DLD1 (cell line): ENCODE data around the gene CUEDC1.
"Not testable (repeated sequence)": the region's sequence is repeated elsewhere in the genome, so short reads cannot be mapped to it uniquely, and the experiment has no call there.

Experiments
- in situ Hi-C: cut with HindIII; loops from 2 replicates; pipeline ENCODE4 v1.10.0; 2017; ENCODE audit warnings: low sequenced_read_pairs

The CUEDC1 gene

GRCh38 chr17:57962279-57963148, 7.3 kb upstream of the CUEDC1 start:
- in situ Hi-C loops, result no loop called here

DNA sequence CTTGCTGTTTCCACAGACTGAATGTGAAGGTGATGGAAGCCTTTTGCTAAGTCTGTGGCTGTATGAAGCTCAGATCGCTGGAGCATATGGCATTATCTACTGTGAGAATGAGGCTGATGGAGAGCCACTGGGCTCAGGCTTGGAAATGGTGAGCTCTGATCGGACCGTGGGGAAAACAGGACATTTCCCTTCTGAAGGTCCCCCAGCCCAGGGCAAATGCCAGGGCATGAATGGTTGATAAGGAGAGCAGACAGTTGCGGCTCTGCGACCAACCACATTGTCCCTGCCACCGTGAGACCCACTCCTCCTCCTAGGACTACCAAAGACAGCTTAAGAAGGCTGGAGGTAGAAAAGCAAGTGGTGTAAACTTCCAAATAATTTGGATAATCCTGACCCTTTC, 4.7 kb upstream of the CUEDC1 start:
- in situ Hi-C loops, result no loop called here

DNA sequence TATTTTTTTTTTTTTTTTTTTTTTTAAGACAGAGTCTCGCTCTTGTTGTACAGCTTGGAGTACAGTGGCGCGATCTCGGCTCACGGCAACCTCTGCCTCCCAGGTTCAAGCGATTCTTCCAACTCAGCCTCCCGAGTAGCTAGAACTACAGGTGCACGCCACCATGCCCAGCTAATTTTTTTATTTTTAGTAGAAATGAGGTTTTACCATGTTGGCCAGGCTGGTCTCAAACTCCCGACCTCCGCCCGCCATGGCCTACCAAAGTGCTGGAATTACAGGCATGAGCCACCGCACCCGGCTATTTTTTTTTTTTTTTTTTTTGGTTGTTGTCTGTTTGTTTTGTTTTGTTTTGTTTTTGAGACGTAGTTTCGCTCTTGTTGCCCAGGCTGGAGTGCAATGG, 3.2 kb upstream of the CUEDC1 start:
- in situ Hi-C loops, result not testable (repeated sequence)

DNA sequence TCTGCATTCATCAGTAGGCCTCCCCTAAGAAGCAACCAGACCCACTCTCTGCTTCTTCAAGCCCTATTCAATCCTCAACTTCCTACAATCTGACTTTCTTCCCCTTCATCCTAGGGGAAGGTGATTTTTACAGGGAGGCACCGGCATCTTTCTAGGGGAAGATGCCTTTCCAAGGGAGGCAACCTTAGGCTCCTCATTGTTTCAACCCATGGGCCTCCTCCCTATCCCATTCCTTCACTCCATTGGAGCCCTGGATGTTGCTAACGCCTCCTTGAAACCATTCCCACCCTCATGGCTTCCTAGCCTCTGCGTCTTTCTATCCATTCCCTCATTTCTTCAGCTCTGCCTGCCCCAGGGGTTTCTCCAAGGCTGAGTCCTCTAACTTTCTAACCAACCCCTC, 2.7 kb upstream of the CUEDC1 start:
- in situ Hi-C loops, result no loop called here

DNA sequence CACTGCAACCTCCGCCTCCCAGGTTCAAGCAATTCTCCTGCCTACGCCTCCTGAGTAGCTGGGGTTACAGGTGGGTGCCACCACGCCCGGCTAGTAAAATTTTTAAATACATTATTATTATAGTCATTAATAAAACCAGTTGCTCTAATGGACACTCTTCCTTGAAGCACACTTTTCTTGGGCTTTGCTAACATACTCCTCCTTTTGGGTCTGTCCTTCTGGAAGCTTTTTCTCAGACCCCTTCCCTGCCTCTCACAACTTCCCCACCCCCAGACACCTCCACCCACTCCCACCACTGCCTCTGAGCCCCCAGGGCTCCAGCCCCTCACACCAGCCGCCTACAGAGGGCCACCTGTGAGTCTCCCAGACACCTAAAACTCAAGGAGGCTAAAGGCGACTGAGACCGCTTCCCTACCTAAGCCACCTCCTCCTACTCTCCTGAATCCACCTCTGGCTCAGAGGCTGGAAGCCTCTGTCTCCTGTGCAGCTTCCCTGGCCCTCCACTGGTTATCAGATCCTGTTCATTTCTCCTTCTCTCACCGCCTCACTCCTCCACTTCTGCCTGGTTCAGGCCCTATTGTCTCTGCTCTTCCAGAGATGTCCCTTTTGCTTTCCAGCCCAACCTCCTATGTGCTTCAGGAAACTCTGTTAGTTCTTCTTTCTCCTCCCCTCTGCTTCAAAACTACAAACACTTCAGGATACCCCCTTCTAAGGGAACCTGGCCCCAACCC, 2.1 kb upstream of the CUEDC1 start:
- in situ Hi-C loops, result no loop called here

GRCh38 chr17:57956291-57957119, 1.3 kb upstream of the CUEDC1 start:
- in situ Hi-C loops, result no loop called here

DNA sequence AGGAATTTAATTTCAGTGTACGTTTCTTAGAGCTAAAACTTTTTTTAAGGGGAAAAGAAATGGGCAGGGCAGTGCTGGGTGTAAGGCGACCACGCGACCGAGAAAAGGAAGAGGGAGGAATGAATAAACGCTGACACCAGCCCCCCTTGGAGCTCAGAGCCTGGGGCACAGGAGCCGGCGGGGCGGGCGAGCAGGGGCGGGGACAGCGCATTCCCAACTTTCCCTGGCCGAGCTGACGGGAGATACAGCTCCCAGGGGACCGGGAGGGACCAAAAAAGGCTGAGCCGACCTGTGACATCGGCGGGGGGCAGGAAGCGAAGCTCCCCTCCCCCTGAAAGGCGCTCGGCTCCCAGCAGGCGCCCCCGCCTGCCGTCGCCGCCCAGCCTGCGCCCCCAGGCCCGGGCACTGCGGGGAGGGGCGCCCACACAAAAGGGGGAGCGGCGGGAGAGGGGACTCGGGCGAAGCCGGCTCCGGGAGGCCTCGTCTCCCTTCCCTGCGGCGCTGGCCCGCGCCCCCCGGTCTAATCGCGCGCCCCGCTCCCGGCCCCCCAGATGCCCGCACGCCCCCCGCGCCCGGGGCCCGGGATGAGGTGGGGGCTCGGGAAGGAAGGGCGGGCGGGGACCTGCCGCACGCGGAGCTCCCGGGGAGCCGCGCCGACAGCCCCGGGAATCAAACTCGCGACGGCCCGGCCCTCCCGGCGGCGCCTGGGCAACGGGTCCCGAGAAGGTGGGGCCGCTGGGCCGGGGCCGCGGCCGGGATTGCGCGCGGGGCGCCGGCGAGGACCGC, 622 bp downstream of the CUEDC1 start:
- in situ Hi-C loops, result no loop called here

- in situ Hi-C loops, result no loop called here
These were observed 1.4 kb downstream of the CUEDC1 start for GRCh38 chr17:57953705-57954396.

DNA sequence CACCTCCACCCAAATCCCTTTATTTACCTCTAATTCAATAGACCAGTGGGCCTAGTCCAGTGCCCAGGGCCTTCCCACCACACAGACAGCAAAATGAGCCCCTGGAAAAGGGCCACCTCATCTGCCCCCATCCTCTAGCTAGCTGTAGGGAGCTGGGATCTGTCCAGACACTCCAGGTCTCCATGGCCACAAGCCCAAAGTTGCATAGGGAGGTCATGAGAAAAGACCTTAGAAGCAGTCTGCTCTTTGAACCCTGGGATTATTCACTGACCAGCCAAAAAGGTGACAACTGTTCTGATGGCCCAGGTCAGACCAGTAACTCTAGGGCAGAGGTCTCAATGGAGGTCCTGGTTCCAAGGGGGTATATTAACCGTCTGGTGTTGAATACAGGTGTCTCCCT, 2.0 kb downstream of the CUEDC1 start:
- in situ Hi-C loops, result no loop called here

DNA sequence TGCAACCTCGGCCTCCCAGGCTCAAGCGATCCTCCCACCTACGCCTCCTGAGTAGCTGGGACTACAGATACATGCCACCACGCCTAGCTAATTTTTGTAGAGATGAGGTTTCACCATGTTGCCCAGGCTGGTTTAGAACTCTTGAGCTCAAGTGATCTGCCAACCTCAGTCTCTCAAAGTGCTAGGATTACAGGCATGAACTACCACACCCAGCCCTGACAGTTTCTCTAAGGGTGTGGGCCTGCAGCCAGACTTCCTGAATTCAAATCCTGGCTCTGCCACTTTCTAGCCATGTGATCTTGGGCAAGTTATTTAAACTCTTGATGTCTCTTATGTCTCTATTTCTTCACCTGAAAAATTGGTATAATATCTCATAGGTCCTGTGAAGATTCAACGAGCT, 5.6 kb downstream of the CUEDC1 start:
- in situ Hi-C loops, result no loop called here

DNA sequence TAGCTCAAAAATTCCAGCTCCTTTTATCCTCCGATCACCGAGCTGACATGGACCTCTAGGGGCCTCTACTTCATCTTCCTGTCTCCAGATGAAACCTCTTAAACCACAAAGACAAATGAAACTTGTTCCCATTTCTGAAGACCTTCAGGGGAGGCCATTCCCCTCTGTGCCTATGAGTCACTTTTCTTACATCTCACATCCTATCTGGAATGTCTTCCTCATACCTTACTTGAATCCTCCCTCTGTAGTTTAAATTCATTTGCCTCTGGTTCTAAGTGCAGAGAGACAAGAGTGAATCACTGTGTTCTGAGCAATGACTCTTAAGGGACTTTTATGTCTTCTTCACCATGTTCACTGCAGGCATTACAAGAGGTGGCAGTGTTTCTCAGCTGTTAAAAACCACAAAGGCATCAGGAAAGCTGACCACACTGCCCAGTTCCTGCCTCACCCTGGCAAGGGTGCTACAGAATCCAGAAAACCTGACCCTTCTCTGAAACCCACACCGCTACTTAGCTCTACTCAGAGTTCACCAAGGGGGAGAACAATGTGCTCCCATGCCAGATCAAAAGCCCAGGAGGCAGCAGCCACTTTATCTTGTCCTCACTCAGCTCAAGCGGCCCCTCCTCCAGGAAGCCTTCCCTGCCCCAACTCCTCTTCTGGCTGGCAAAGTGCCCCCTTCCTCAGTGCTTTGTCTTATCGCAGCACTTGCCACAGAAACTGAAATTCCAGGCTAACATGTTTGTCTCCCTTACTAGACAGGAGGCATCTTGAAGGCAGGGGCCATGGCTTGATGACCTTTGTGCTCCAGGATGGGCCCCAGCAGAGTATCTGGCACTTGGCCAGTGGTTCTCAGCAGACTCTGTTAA, 6.4 kb downstream of the CUEDC1 start:
- in situ Hi-C loops, result no loop called here

DNA sequence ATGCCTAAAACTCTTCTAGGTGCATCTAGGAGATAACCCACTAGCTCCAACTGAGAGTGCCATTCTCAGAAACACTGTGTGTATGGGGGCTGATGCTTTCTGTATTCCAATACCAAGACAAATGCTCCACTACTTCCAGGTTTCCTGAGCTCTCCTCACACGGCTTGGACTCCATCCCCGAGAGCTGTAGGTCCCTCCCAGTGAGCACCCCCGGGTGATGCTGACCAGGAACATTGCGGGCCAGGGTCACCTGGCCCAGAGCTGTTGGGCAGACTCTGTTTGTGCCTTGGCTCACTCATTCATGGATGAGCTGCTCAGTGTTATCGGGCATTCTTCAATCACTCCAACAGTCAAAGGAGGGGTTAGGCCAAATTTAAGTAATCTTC, 7.0 kb downstream of the CUEDC1 start:
- in situ Hi-C loops, result no loop called here

DNA sequence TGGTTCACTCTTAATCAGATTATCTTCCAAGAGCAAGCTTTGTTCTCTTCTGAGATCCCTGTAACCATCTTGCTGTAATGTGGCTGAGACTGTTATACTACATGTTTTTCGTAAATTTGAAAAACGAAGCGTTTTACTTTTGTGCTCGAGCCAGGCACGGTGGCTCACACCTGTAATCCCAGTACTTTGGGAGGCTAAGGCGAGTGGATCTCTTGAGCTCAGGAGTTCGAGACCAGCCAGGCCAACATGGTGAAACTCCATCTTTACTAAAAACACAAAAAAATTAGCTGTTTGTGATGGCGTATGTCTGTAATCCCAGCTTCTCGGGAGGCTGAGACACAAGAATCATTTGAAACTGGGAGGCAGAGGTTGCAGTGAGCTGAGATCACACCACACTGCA, 7.8 kb downstream of the CUEDC1 start:
- in situ Hi-C loops, result no loop called here

GRCh38 chr17:57946798-57947358, 8.3 kb downstream of the CUEDC1 start:
- in situ Hi-C loops, result no loop called here

- in situ Hi-C loops, result no loop called here
These were observed 9.0 kb downstream of the CUEDC1 start for GRCh38 chr17:57945996-57946797.

DNA sequence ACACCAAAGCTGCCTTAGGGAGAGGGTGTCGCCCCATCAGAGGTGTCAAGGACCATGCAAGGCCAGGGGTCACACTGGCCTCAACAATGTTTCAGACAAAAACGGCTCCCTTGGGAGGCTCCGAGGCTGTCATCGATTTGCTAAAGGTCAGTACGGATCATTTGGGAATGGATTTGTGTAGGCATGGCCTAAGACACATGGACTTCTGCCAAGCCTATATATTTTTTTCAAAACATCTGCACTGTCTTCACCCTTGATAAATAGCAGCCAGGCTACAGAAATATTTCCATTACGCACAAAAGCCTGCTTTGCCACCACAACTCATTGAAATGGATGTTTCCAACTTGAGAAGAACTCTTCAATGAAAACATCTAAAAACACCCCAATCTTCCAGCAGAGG, 10.3 kb downstream of the CUEDC1 start:
- in situ Hi-C loops, result no loop called here

GRCh38 chr17:57943645-57944044, 11.6 kb downstream of the CUEDC1 start:
- in situ Hi-C loops, result no loop called here

DNA sequence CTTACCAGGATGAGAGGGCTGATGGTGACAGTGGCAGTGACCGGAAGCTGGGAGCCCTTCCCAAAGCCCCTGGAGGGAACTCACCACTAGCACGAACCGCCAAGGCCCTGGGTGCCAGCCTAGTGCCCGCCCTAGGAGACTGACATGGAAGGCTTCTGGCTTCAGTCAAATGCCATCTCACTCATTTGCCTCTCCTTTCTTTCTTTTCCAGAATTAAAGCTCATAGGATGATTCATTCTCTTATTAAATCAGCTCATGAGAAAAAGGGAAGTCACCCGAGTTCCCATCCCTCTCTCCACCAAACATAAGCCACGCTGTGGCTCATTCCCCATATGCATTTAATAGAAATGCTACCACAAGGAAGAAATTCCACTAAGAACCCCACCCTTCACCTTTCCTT, 12.1 kb downstream of the CUEDC1 start:
- in situ Hi-C loops, result no loop called here
